AG04449 (cell line): ENCODE measurements around the gene BCAR3.

Source experiments
- CTCF ChIA-PET: fragments of 350-600 bp; formaldehyde crosslinking; extraction: SDS; loops from one replicate; lab custom pipeline; 2021; ENCODE audit warnings: antibody characterized with exemption; lab: Yijun Ruan, JAX
- POLR2A ChIA-PET: fragments of 400-600, 350-600 bp; formaldehyde crosslinking; extraction: SDS; loops from one replicate; lab custom pipeline; 2020; ENCODE audit warnings: antibody characterized with exemption, inconsistent platforms; lab: Yijun Ruan, JAX
- DNase-seq: peaks from one replicate; pipeline ENCODE4 v3.0.0-alpha.2; 2010; ENCODE audit warnings: low read depth, low spot score
- H3K4me3 ChIP-seq: 2 replicates; pipeline ENCODE4 v1.5.1; 2011; ENCODE audit warnings: low read depth, mild to moderate bottlenecking, control low read depth, low read length
- TF ChIP-seq, protein P1 (sequence below): IDR thresholded peaks from one replicate; pipeline ENCODE4 v1.5.1; 2011; ENCODE audit warnings: mild to moderate bottlenecking, moderate library complexity, low read length, control low read depth, inconsistent platforms; ENCODE audit not compliant: insufficient read depth; ENCODE audit errors: missing control alignments

BCAR3 gene

DNA sequence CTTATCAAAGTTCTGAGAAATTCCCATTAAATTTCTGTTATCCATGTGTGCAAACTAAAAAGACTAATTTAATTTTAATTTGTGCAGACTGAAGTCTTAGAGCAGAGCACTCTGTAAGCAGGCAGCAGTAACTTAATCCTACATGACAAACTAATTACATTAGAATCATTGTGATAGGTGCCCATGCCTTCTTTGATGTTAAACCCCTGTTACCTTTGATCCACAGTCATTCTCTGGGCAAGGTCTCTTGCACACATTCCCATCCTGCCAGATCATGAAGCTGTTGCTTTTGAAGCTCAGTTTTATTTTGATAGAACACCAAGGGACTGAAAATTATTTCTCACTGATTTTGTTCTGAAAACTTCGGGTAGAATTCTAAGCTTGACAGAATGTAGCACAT lies 77.2 kb downstream of the BCAR3 start:
- no peak overlapping the region for H3K4me3 ChIP-seq
- DNase-seq, result no peak
- ChIA-PET POLR2A (no interaction called here), CTCF (interaction anchor here (1.3 to 1.4 kb wide), 2 partner anchors 10 to 14 kb away, joined by 3 to 5 read pairs; no protein-coding TSS in a partner anchor)
- TF ChIP-seq, protein P1, sequence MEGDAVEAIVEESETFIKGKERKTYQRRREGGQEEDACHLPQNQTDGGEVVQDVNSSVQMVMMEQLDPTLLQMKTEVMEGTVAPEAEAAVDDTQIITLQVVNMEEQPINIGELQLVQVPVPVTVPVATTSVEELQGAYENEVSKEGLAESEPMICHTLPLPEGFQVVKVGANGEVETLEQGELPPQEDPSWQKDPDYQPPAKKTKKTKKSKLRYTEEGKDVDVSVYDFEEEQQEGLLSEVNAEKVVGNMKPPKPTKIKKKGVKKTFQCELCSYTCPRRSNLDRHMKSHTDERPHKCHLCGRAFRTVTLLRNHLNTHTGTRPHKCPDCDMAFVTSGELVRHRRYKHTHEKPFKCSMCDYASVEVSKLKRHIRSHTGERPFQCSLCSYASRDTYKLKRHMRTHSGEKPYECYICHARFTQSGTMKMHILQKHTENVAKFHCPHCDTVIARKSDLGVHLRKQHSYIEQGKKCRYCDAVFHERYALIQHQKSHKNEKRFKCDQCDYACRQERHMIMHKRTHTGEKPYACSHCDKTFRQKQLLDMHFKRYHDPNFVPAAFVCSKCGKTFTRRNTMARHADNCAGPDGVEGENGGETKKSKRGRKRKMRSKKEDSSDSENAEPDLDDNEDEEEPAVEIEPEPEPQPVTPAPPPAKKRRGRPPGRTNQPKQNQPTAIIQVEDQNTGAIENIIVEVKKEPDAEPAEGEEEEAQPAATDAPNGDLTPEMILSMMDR, result no peak

DNA sequence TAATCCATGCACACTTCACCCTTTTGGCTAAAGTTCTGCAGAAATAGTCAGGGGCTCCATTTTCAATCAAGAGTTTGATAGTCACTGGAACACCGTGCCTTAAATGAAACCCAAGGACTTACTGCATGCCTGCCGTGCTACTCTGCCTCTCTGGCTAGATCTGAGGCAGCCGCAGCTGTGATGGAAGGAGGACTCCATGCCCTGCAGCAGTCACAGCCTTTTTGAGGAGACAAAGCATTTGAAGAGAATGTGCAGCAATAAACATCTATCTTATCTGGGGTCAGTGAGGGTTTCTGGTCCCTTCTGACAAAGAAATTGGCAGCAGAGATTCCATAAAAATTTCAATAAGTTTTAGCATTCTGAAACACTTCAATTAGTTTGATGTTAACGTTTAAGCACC lies 78.0 kb downstream of the BCAR3 start:
- DNase-seq, result no peak
- ChIA-PET CTCF (no interaction called here), POLR2A (no interaction called here)
- TF ChIP-seq, protein P1, result no peak
- H3K4me3 ChIP-seq, result no peak overlapping the region

DNA sequence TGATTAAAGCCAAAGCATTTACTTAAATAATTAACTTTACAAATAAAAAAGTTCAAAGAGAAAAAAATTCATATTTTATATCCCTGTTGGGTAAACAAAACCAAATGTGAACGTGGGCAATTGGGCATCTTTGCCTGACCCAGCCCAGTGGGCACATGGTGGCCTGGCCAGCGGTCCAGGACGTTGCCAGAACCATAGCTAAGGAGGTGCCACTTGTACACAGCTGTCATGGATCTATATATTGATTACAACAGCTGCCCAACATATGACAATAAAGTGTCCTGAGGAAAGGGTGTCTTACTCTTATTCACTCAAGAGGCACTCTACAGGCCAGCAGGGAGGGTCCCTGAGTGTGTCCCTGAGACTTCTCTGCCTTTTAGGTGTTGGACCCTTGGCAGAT lies 78.5 kb downstream of the BCAR3 start:
- H3K4me3 ChIP-seq, result no peak overlapping the region
- TF ChIP-seq, protein P1, result no peak
- POLR2A ChIA-PET, result no interaction called here
- CTCF ChIA-PET, result no interaction called here
- no peak for DNase-seq

DNA sequence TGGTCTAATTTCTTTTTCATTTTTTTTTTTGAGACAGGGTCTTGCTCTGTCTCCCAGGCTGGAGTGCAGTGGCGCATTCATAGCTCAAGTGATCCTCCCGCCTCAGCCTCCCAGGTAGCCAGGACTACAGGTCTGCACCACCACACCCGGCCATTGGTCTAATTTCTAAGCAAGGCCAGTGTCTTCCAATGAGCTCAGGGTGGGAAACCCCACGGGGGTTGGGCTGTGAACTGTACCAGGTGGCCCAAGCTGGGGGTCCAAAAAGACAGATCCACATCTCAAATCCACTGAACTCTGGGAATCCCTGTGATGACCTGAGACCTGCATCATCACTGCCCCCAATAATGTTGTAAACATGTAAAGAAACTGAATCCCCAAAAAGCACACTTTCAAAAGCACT lies 79.5 kb downstream of the BCAR3 start:
- no peak for DNase-seq
- TF ChIP-seq, protein P1, result no peak
- no peak overlapping the region for H3K4me3 ChIP-seq
- ChIA-PET CTCF (interaction anchor here (1.1 kb wide), 1 partner anchor 77 kb away, joined by 3 read pairs; no protein-coding TSS in a partner anchor), POLR2A (no interaction called here)

DNA sequence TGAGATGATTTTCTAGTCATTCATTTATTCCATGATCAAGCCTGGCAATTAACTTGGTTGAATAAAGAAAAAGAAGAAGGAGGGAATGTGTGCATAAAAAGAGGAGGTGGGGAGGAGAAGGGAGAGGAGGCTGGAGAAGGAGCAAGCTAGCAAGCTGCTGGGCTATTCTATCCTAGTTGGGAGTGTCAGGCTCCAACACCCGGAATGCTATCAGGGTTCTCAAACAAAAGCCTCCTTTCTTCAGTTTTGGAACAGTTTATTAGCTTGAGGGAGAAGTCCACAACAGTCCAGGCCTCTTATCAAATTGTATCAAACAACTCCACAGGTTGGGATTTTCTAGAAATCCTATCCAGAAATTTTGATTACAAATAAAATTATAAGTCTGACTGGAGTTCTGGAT lies 80.0 kb downstream of the BCAR3 start:
- TF ChIP-seq, protein P1, result no peak
- no peak overlapping the region for H3K4me3 ChIP-seq
- ChIA-PET POLR2A (no interaction called here), CTCF (interaction anchor here (1.1 kb wide), 1 partner anchor 77 kb away, joined by 3 read pairs; no protein-coding TSS in a partner anchor)
- no peak for DNase-seq

DNA sequence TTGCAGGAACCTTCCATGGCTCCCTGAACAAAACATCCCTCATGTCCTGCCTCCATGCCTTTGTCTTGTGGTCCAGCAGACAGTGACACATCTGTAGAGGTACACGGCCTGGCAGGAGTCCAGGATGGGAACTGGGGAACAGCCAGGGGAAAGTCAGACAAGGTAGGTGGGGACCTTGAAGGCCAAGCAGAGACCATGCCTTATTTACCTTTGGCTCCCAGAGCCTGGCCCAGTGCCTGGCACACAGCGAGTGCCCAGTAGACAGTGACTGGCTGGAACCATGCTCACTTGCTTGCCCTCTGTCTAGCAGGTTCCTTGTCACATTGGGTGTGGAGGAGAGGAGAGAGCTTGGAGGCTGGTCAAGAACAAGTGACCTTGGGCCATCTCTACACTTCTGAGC lies 81.0 kb downstream of the BCAR3 start:
- TF ChIP-seq, protein P1, result no peak
- DNase-seq, result no peak
- ChIA-PET CTCF (interaction anchor here (1.0 to 1.5 kb wide), 3 partner anchors 12 to 296 kb away, joined by 3 to 7 read pairs (median 5); no protein-coding TSS in a partner anchor), POLR2A (interaction anchor here (0.7 kb wide), 1 partner anchor 8 kb away, joined by 3 read pairs; no protein-coding TSS in a partner anchor)
- no peak overlapping the region for H3K4me3 ChIP-seq
